HG03342 (cell line): ENCODE measurements around the gene ATP2A3.
"Not testable (repeated sequence)": the region's sequence is repeated elsewhere in the genome, so short reads cannot be mapped to it uniquely, and the experiment has no call there.

Experiments used
- ATAC-seq: cut with Tn5 transposase; IDR thresholded peaks from one replicate; pipeline ENCODE4 v1.9.1; 2021; ENCODE audit warnings: mild to moderate bottlenecking, moderate library complexity; ENCODE audit not compliant: unreplicated experiment

The ATP2A3 gene

DNA sequence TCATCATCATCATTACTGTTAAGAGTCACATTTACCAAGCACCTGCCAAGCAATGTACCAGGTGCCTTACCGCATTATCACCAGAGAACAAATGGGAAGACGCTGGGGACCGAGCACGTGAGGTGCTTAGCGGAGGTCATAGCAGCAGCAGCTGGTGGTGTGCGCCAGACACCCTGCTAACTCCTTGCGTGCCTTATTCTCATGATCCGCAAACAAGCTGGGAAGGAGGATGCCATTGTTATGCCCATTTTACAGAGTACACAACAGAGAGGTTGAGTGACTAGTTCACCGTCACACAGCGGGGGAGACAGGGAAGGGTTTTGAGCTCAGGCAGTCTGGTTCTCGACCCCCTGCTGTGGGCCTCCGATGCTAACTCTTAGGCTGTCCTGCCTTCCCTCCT, 7.3 kb downstream of the ATP2A3 start:
- no peak for ATAC-seq

DNA sequence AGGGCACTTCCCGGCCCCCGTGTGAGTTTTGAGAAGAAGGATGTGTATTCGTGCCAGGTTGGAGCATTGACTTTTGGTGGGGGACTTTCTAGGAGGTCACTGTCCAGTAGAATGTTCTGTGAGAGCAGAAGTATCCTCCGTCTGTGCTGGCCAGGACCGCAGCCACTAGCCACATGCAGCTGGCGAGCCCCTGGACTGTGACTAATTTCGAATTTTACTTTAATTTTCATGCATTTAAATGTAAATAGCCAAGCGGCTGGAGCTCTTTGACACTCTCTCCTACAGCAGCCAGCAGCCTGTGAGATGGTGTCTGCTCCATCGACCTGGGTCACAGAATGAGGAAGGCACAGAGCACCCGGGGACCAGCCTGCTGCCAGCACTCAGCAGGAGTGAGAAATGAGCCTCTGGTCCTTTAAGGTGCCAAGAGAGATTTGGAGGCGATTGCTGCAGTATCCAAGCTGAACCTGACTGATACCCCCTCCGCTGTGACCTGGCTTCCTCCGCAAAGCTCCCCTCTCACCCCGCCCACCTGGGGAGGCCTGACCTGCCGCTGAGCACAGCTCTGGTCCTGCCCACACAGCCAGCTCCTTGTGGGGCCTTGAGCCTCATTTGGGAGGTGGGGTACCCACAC, 7.8 kb downstream of the ATP2A3 start:
- no peak for ATAC-seq

- ATAC-seq = no peak
These were observed 8.6 kb downstream of the ATP2A3 start for GRCh38 chr17:3955673-3955988.

DNA sequence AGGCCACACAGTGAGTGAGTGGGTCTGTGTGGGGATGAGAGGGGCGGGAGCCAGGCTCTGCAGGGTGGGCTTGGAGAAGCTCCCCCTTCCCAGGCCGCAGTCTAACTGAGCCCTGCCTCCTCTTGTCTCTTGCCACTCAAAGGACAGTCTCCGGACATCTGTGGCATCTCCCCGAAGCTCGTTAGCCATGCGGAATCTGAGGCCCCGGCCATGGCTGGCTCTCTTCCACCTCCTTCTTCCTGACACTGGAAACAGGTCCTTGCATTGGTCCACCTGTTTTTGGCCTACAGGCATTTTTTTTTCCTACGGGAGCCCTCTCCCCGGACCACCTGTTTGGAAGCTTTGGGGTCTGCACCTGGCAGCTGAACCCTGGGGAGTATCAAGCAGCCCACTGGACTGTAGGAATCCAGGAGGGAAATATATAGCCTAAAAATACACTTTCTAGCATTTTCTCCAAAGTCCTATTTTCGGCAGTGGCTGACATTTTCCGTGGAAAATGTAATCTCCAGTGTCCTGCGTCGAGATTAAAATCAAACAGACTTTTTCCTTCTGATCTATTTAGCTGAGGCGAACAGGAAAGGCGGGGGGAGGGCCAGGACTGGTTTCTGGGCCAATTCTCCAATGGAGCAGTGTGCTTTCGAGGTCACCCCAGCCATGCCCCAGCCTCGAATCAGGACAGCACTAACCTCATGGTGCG, 9.1 kb downstream of the ATP2A3 start:
- no peak for ATAC-seq

- ATAC-seq = no peak
These were observed 10.2 kb downstream of the ATP2A3 start for GRCh38 chr17:3954086-3954485.

GRCh38 chr17:3953542-3953941, 10.7 kb downstream of the ATP2A3 start:
- ATAC-seq = no peak

DNA sequence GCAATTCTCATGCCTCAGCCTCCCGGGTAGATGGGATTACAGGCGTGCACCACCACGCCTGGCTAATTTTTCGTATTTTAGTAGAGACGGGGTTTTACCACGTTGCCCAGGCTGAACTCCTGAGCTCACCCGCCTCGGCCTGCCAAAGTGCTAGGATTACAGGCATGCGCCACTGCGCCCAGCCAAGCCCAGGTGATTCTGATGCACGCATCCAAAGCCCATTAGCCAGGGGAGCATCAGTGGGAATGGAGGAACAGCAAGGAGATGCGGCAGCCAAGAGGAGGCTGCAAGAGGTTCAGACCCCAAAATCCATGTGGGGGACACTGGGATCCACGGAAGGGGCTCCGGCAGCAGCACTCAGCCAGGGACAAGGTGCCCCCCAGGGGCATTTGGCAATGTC, 12.1 kb downstream of the ATP2A3 start:
- no peak for ATAC-seq

- no peak for ATAC-seq
These were observed 12.8 kb downstream of the ATP2A3 start for GRCh38 chr17:3951420-3951819.

GRCh38 chr17:3951003-3951402, 13.2 kb downstream of the ATP2A3 start:
- ATAC-seq = no peak

- ATAC-seq = no peak
These were observed 13.7 kb downstream of the ATP2A3 start for GRCh38 chr17:3950584-3950983.

DNA sequence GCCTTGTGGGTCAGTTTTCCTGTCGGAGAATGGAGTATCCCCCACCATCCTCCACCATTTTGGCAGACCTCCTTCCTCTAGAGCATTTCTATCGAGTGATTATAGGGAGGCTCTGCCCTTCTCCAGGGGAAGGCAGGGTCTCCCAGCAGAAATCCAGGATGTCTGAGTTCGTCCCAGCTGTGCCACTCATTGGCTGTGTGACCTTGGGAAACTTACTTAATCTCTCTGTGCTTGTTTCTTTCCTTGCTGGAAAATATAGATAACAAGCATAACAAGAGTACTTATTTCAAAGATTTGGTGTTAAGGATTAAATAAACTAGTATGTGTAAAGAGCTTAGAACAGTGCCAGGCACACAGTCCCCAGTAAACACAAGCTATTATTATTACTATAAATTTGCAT, 14.8 kb downstream of the ATP2A3 start:
- ATAC-seq = no peak

GRCh38 chr17:3948551-3948950, 15.7 kb downstream of the ATP2A3 start:
- ATAC-seq = not testable (repeated sequence)

- no peak for ATAC-seq
These were observed 16.9 kb downstream of the ATP2A3 start for GRCh38 chr17:3947318-3947810.

- no peak for ATAC-seq
These were observed 17.5 kb downstream of the ATP2A3 start for GRCh38 chr17:3946711-3947235.

- ATAC-seq = no peak
These were observed 19.5 kb downstream of the ATP2A3 start for GRCh38 chr17:3944485-3945388.

- ATAC-seq = no peak
These were observed 20.9 kb downstream of the ATP2A3 start for GRCh38 chr17:3943240-3943891.

DNA sequence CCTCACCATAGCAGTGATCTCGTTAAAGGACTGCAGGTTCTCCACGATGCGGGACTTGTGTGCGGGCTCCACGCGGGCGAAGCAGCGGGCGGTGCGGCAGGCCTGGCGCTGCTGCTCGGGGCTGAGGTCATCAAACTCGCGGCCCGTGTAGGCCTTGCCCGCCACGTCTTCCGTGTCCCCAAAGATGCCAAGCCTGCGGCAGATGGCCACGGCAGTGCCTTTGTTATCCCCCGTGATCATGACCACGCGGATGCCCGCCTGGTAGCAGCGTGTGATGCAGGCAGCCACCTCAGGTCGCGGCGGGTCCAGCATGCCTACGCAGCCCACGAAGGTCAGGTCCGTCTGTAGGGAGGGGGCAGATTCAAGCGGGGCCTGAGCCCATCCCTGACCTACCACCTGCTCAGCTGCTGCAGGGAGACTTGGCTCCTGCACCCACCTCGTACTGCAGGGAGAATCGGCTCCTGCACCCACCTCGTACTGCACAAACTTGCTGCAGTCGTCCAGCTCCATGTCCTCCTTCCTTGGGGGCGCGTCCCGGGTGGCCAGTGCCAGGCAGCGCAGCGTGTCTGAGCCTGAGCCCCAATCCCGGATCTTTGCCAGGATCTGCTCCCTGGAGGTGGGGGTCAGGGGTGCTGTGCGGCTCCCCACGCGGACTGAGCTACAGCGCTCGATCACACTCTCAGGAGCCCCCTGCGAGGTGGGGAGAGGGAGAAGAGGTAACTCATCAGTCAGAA, 23.1 kb downstream of the ATP2A3 start:
- no peak for ATAC-seq

DNA sequence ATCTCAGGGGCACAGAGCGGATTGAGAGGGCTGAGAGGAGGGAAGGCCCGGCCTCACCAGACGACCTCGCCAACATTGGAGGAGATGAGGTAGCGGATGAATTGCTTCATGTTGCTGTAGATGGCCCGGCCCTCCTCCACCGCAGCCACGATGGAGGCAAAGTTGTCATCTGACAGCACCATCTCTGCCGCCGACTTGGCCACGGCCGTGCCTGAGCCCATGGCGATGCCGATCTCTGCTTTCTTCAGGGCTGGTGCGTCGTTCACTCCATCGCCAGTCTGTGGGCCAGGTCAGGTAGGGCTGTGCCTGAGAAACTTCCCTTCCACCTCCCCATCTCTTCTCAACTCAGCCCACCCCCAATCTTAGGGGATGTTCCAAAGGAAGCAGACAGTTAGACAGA, 26.9 kb downstream of the ATP2A3 start:
- no peak for ATAC-seq

- ATAC-seq = no peak
These were observed 28.3 kb downstream of the ATP2A3 start for GRCh38 chr17:3935825-3936355.

GRCh38 chr17:3935140-3935542, 29.1 kb downstream of the ATP2A3 start:
- no peak for ATAC-seq
